A673 (cell line): ENCODE results near the gene UNK. TPM values are rescaled to one million over a fixed set of nuclear protein-coding genes. Genes with fewer than 3 reads are reported as not detected.

Source experiments
- BruUV-seq: library from RNA; stranded (reverse); fragments of 400-500 nt; replicated peaks from 2 replicates; lab custom pipeline; 2021; lab: Mats Ljungman, UMichigan
- CTCF ChIA-PET: fragments of 300-600 bp; sonication (Branson Sonifier 250); formaldehyde crosslinking; loops from one replicate; lab custom pipeline; 2022; ENCODE audit warnings: antibody characterized with exemption; lab: Charles Lee
- POLR2A ChIA-PET: fragments of 300-600 bp; sonication (Branson Sonifier 250); formaldehyde crosslinking; loops from one replicate; lab custom pipeline; 2022; ENCODE audit warnings: antibody characterized with exemption; ENCODE audit not compliant: low non-redundant PET; lab: Charles Lee
- DNase-seq: peaks from one replicate; pipeline ENCODE4 v3.0.0-alpha.2; 2015; ENCODE audit warnings: low spot score
- H3K27ac ChIP-seq: fragments of 200-600 bp; sonication (generic); 2 replicates; pipeline ENCODE4 v1.5.1; 2016; ENCODE audit warnings: mixed run types, low read depth, mild to moderate bottlenecking, mixed read lengths, antibody characterized with exemption, low read length; ENCODE audit not compliant: poor library complexity, severe bottlenecking
- H3K27me3 ChIP-seq: fragments of 200-600 bp; sonication (generic); replicated peaks from 2 replicates; pipeline ENCODE4 v1.6.1; 2017; ENCODE audit warnings: mixed run types, low read depth, mild to moderate bottlenecking, mixed read lengths, antibody characterized with exemption, low read length; ENCODE audit not compliant: insufficient read depth, poor library complexity
- H3K36me3 ChIP-seq: fragments of 200-600 bp; sonication (generic); 2 replicates; pipeline ENCODE4 v1.6.1; 2016; ENCODE audit warnings: mixed run types, mild to moderate bottlenecking, mixed read lengths, antibody characterized with exemption, low read length; ENCODE audit not compliant: insufficient read depth, poor library complexity, severe bottlenecking
- H3K4me1 ChIP-seq: fragments of 200-600 bp; sonication (generic); 2 replicates; pipeline ENCODE4 v1.6.1; 2017; ENCODE audit warnings: mixed run types, mild to moderate bottlenecking, mixed read lengths, antibody characterized with exemption, low read length; ENCODE audit not compliant: insufficient read depth, poor library complexity, severe bottlenecking
- H3K4me3 ChIP-seq: fragments of 200-600 bp; sonication (generic); 2 replicates; pipeline ENCODE4 v1.5.1; 2016; ENCODE audit warnings: low read depth, mixed run types, mild to moderate bottlenecking, mixed read lengths, low read length; ENCODE audit not compliant: poor library complexity, severe bottlenecking
- H3K9me3 ChIP-seq: fragments of 200-600 bp; sonication (generic); 2 replicates; pipeline ENCODE4 v1.6.1; 2016; ENCODE audit warnings: mixed run types, low read depth, mild to moderate bottlenecking, mixed read lengths, antibody characterized with exemption, low read length; ENCODE audit not compliant: poor library complexity, severe bottlenecking
- CTCF ChIP-seq: fragments of 300-800, 200-600 bp; sonication (generic); conservative IDR thresholded peaks from 2 replicates; pipeline ENCODE4 v1.5.1; 2017; ENCODE audit warnings: low read depth, mild to moderate bottlenecking, antibody characterized with exemption, low read length, moderate library complexity, mixed read lengths
- EZH2 ChIP-seq: fragments of 200-600 bp; sonication (generic); IDR thresholded peaks from 2 replicates; pipeline ENCODE4 v1.6.1; 2017; ENCODE audit warnings: borderline replicate concordance, low read depth, mild to moderate bottlenecking, mixed read lengths, antibody characterized with exemption, low read length; ENCODE audit not compliant: poor library complexity, severe bottlenecking
- intact Hi-C: fragments of 100-400 bp; cut with micrococcal nuclease; formaldehyde crosslinking; loops from one replicate; pipeline ENCODE4 v1.10.0; 2022; ENCODE audit not compliant: unreplicated experiment
- total RNA-seq: library from RNA; stranded (reverse); gene quantifications from 2 replicates; pipeline ENCODE4 v1.2.3, GENCODE V29; 2021

Gene UNK
- total RNA-seq, 1 experiment from 2014 or later, result 53.2 TPM

GRCh38 chr17:75819678-75820077, 35.1 kb downstream of the UNK start:
- Histone ChIP-seq H3K4me1 (no peaks in the 10 kb centered on the region), H3K4me3 (no peak overlapping the region), H3K9me3 (no peaks in the 10 kb centered on the region), H3K27ac (no peak overlapping the region), H3K36me3 (peaks cover 67% of the 10 kb centered on the region), H3K27me3 (no peaks in the 10 kb centered on the region)
- ChIA-PET CTCF (no interaction called here), POLR2A (no interaction called here)
- no TSS peak for BruUV-seq
- intact Hi-C loops, result no loop called here
- TF ChIP-seq EZH2, result no peak
- TF ChIP-seq CTCF, result no peak
- DNase-seq, result no peak

GRCh38 chr17:75820094-75821080, 35.8 kb downstream of the UNK start:
- POLR2A ChIA-PET, result interaction anchor here (0.5 to 0.6 kb wide), 3 partner anchors 25 to 912 kb away, joined by 4 read pairs; no protein-coding TSS in a partner anchor
- Histone ChIP-seq H3K4me1 (no peaks in the 10 kb centered on the region), H3K27me3 (no peaks in the 10 kb centered on the region), H3K4me3 (no peak overlapping the region), H3K27ac (no peak overlapping the region), H3K9me3 (no peaks in the 10 kb centered on the region), H3K36me3 (peaks cover 67% of the 10 kb centered on the region)
- intact Hi-C loops, result no loop called here
- CTCF ChIA-PET, result no interaction called here
- no peak for TF ChIP-seq CTCF
- TF ChIP-seq EZH2, result no peak
- no peak for DNase-seq
- BruUV-seq, result no TSS peak

- Histone ChIP-seq H3K36me3 (peaks cover 61% of the 10 kb centered on the region), H3K27me3 (no peaks in the 10 kb centered on the region), H3K9me3 (no peaks in the 10 kb centered on the region), H3K4me3 (no peak overlapping the region), H3K4me1 (no peaks in the 10 kb centered on the region), H3K27ac (no peak overlapping the region)
- intact Hi-C loops, result no loop called here
- DNase-seq, result no peak
- CTCF ChIA-PET, result interaction anchor here (0.6 to 1.4 kb wide), 2 partner anchors 9 to 76 kb away, joined by 3 read pairs; no protein-coding TSS in a partner anchor
- TF ChIP-seq CTCF, result no peak
- no peak for TF ChIP-seq EZH2
- POLR2A ChIA-PET, result no interaction called here
- no TSS peak for BruUV-seq
Observed at GRCh38 chr17:75821552-75821951, 36.9 kb downstream of the UNK start.
